ENCODE measurements around the gene PTPN6.

- TF ChIP-seq, protein P1, sequence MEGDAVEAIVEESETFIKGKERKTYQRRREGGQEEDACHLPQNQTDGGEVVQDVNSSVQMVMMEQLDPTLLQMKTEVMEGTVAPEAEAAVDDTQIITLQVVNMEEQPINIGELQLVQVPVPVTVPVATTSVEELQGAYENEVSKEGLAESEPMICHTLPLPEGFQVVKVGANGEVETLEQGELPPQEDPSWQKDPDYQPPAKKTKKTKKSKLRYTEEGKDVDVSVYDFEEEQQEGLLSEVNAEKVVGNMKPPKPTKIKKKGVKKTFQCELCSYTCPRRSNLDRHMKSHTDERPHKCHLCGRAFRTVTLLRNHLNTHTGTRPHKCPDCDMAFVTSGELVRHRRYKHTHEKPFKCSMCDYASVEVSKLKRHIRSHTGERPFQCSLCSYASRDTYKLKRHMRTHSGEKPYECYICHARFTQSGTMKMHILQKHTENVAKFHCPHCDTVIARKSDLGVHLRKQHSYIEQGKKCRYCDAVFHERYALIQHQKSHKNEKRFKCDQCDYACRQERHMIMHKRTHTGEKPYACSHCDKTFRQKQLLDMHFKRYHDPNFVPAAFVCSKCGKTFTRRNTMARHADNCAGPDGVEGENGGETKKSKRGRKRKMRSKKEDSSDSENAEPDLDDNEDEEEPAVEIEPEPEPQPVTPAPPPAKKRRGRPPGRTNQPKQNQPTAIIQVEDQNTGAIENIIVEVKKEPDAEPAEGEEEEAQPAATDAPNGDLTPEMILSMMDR (IDR thresholded peaks at IDR 0.05): no peak
- TF ChIP-seq POLR2AphosphoS5 (IDR thresholded peaks at IDR 0.05) (no peak), POLR2A (IDR thresholded peaks at IDR 0.05) (no peak)
Measured at GRCh38 chr12:6914947-6915788, 36.0 kb upstream of the PTPN6 start.
